GM23338 (cell line): ENCODE measurements around the gene PDE6A. TPM values are rescaled to one million over a fixed set of nuclear protein-coding genes. Genes with fewer than 3 reads are reported as not detected.

Experiments used
- ATAC-seq: fragments of 200-7000 bp; cut with Tn5 transposase; 3 replicates; pipeline ENCODE4 v1.9.1; 2020
- DNase-seq: peaks from one replicate; pipeline ENCODE4 v3.0.0-alpha.2; 2015; ENCODE audit warnings: low spot score
- H2AFZ ChIP-seq: fragments of 200-600 bp; sonication (generic); 2 replicates; pipeline ENCODE4 v1.8.0; 2016; ENCODE audit warnings: antibody characterized with exemption, mild to moderate bottlenecking, moderate library complexity
- H3F3A ChIP-seq: fragments of 200-600 bp; sonication (generic); replicated peaks from 2 replicates; pipeline ENCODE4 v1.8.0; 2017; ENCODE audit warnings: antibody characterized with exemption, mixed run types, low read depth
- H3K27ac ChIP-seq: fragments of 200-600 bp; sonication (generic); 2 replicates; pipeline ENCODE4 v1.6.1; 2016; ENCODE audit warnings: low read depth
- H3K27me3 ChIP-seq: fragments of 200-600 bp; sonication (generic); 2 replicates; pipeline ENCODE4 v1.8.0; 2016; ENCODE audit warnings: mild to moderate bottlenecking, mixed run types, moderate library complexity; ENCODE audit not compliant: insufficient read depth
- H3K36me3 ChIP-seq: fragments of 200-600 bp; sonication (generic); 2 replicates; pipeline ENCODE4 v1.8.0; 2016; ENCODE audit warnings: mild to moderate bottlenecking; ENCODE audit not compliant: insufficient read depth
- H3K4me1 ChIP-seq: fragments of 200-600 bp; sonication (generic); 2 replicates; pipeline ENCODE4 v1.8.0; 2016; ENCODE audit warnings: mild to moderate bottlenecking, moderate library complexity; ENCODE audit not compliant: insufficient read depth
- H3K4me2 ChIP-seq: fragments of 200-600 bp; sonication (generic); 2 replicates; pipeline ENCODE4 v1.7.1; 2017; ENCODE audit warnings: mixed run types
- H3K4me3 ChIP-seq: fragments of 200-600 bp; sonication (generic); 2 replicates; pipeline ENCODE4 v1.6.1; 2016; ENCODE audit warnings: mixed run types
- H3K79me2 ChIP-seq: fragments of 200-600 bp; sonication (generic); replicated peaks from 2 replicates; pipeline ENCODE4 v1.8.0; 2017; ENCODE audit warnings: mild to moderate bottlenecking; ENCODE audit not compliant: insufficient read depth
- H3K9me2 ChIP-seq: fragments of 200-600 bp; sonication (generic); 2 replicates; pipeline ENCODE4 v1.8.0; 2017; ENCODE audit not compliant: insufficient read depth
- H4K20me1 ChIP-seq: fragments of 200-600 bp; sonication (generic); replicated peaks from 2 replicates; pipeline ENCODE4 v1.8.0; 2017; ENCODE audit warnings: mild to moderate bottlenecking; ENCODE audit not compliant: insufficient read depth
- H3K27ac Mint-ChIP-seq: 2 replicates; pipeline ENCODE4 v1.8.0; 2020; ENCODE audit warnings: inconsistent platforms, mild to moderate bottlenecking, moderate library complexity, mixed read lengths
- H3K27me3 Mint-ChIP-seq: 3 replicates; pipeline ENCODE4 v1.8.0; 2022; ENCODE audit warnings: low read depth, mild to moderate bottlenecking, moderate library complexity, mixed read lengths, inconsistent platforms; ENCODE audit not compliant: insufficient read depth, poor library complexity
- H3K36me3 Mint-ChIP-seq: 3 replicates; pipeline ENCODE4 v1.8.0; 2021; ENCODE audit warnings: low read depth, mild to moderate bottlenecking, inconsistent platforms, moderate library complexity, mixed read lengths
- H3K4me1 Mint-ChIP-seq: 3 replicates; pipeline ENCODE4 v1.8.0; 2020; ENCODE audit warnings: mild to moderate bottlenecking, inconsistent platforms, mixed read lengths
- H3K4me3 Mint-ChIP-seq: 3 replicates; pipeline ENCODE4 v1.8.0; 2021; ENCODE audit warnings: moderate library complexity, mild to moderate bottlenecking, inconsistent platforms, mixed read lengths
- H3K9me3 Mint-ChIP-seq: 3 replicates; pipeline ENCODE4 v1.8.0; 2020; ENCODE audit warnings: moderate library complexity, mild to moderate bottlenecking, inconsistent platforms, mixed read lengths
- CREB1 ChIP-seq: fragments of 250-450 bp; sonication (Bioruptor Pico); IDR thresholded peaks from 2 replicates; pipeline ENCODE4 v1.5.0; 2020; ENCODE audit warnings: low read depth, mild to moderate bottlenecking, moderate library complexity
- ETS1 ChIP-seq: IDR thresholded peaks from 2 replicates; pipeline ENCODE4 v1.6.1; 2016; ENCODE audit warnings: antibody characterized with exemption
- EZH2 ChIP-seq: fragments of 200-600 bp; sonication (generic); IDR thresholded peaks from one replicate; pipeline ENCODE4 v1.8.0; 2017; ENCODE audit warnings: antibody characterized with exemption, mild to moderate bottlenecking, low read depth; ENCODE audit not compliant: unreplicated experiment
- EZH2phosphoT487 ChIP-seq: fragments of 200-600 bp; sonication (generic); IDR thresholded peaks from one replicate; pipeline ENCODE4 v1.8.1; 2018; ENCODE audit warnings: antibody characterized with exemption; ENCODE audit not compliant: unreplicated experiment
- JUNB ChIP-seq: IDR thresholded peaks from one replicate; pipeline ENCODE4 v1.6.1; 2016; ENCODE audit warnings: antibody characterized with exemption; ENCODE audit not compliant: unreplicated experiment
- NANOG ChIP-seq: IDR thresholded peaks from 2 replicates; pipeline ENCODE4 v1.6.1; 2016; ENCODE audit warnings: antibody characterized with exemption, borderline replicate concordance
- POLR2AphosphoS5 ChIP-seq: IDR thresholded peaks from 2 replicates; pipeline ENCODE4 v1.6.1; 2016; ENCODE audit warnings: antibody characterized with exemption, low read depth
- STAT1 ChIP-seq: IDR thresholded peaks from one replicate; pipeline ENCODE4 v1.6.1; 2016; ENCODE audit warnings: antibody characterized with exemption; ENCODE audit not compliant: unreplicated experiment
- ZNF114 ChIP-seq: fragments of 250-450 bp; sonication (Bioruptor Pico); IDR thresholded peaks from 2 replicates; pipeline ENCODE4 v1.5.0; 2020; ENCODE audit warnings: mild to moderate bottlenecking, moderate library complexity
- ZNF331 ChIP-seq: fragments of 250-450 bp; sonication (Bioruptor Pico); IDR thresholded peaks from 2 replicates; pipeline ENCODE4 v1.5.0; 2020; ENCODE audit warnings: low read depth, mild to moderate bottlenecking, moderate library complexity
- ZNF462 ChIP-seq: fragments of 250-450 bp; sonication (Bioruptor Pico); IDR thresholded peaks from 2 replicates; pipeline ENCODE4 v1.5.0; 2020; ENCODE audit warnings: mild to moderate bottlenecking, moderate library complexity
- polyA plus RNA-seq: library from polyadenylated mRNA; unstranded; fragments of >200 nt; fragmentation: Nextera tagmentation; extraction: Ambion mirVana; gene quantifications from 2 replicates; pipeline ENCODE4 v1.2.1, GENCODE V29; 2016
- total RNA-seq: library from RNA; depleted of rRNA; stranded (reverse); fragments of >200 nt; shearing (Covaris generic); gene quantifications from 2 replicates; pipeline ENCODE4 v1.2.3, GENCODE V29; 2014
- TF ChIP-seq, protein P1 (sequence below): IDR thresholded peaks from one replicate; pipeline ENCODE4 v1.6.1; 2018; ENCODE audit warnings: antibody characterized with exemption; ENCODE audit not compliant: unreplicated experiment
- TF ChIP-seq, protein P2 (sequence below), 2 experiments: fragments of 200-600 bp in 1 of 2; sonication (generic) in 1 of 2; conservative IDR thresholded peaks; 2 replicates each; pipeline versions ENCODE4 v1.5.1 to v1.6.1; 2016 to 2017; ENCODE audit warnings: antibody characterized with exemption in 2 of 2, low read depth in 2 of 2, mild to moderate bottlenecking in 2 of 2, moderate library complexity in 1 of 2

Gene PDE6A
- total and polyA plus RNA-seq, 2 experiments from 2014 or later = 0.08 TPM; not detected in 1

DNA sequence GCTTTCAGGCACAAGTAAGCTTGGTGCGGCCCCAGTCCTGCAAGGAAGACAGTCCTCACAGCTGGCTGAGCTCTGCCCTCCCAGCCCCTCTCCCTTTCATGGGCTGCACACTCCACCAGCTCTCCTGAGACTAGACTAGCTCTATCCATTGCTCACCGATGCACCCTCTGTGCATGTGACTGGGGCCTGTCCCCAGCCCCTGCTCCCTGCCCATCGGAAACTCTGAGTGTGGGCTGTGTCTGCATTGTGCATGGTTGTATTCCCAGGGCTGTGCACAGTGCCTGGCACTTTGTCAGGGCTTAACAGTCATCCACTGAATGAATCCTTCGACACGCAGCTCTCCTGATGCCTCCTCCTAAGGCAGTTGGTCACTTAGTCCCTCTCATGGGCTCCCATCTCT is 122.3 kb downstream of the PDE6A start:
- no peaks in the 10 kb centered on the region for H3K9me2 ChIP-seq
- H3K4me1 ChIP-seq = peaks cover 8% of the 10 kb centered on the region
- H3K36me3 Mint-ChIP-seq = peaks cover 3% of the 10 kb centered on the region; the same call in 1 of the 3 replicates
- peaks cover 4% of the 10 kb centered on the region for H3K27me3 Mint-ChIP-seq
- peaks cover 22% of the 10 kb centered on the region for H3K4me1 Mint-ChIP-seq
- peak overlapping the region; percentile 74; the same call in 1 of the 2 replicates for H3K27ac Mint-ChIP-seq
- no peak overlapping the region for H2AFZ ChIP-seq
- H3K4me3 ChIP-seq = no peak overlapping the region
- DNase-seq (no peak), ATAC-seq (no peak)
- no peaks in the 10 kb centered on the region for H3K27me3 ChIP-seq
- H3K79me2 ChIP-seq = no peaks in the 10 kb centered on the region; the same call in none of the 2 replicates
- TF ChIP-seq ZNF462 (CRISPR knock-in tag) = no peak
- TF ChIP-seq CREB1 (CRISPR knock-in tag) = no peak
- TF ChIP-seq EZH2 = no peak
- TF ChIP-seq NANOG = no peak
- TF ChIP-seq ZNF114 = no peak
- no peak for TF ChIP-seq STAT1
- TF ChIP-seq ETS1 = no peak
- TF ChIP-seq EZH2phosphoT487 = no peak
- TF ChIP-seq POLR2AphosphoS5 = no peak
- no peak for TF ChIP-seq JUNB
- TF ChIP-seq, protein P1, sequence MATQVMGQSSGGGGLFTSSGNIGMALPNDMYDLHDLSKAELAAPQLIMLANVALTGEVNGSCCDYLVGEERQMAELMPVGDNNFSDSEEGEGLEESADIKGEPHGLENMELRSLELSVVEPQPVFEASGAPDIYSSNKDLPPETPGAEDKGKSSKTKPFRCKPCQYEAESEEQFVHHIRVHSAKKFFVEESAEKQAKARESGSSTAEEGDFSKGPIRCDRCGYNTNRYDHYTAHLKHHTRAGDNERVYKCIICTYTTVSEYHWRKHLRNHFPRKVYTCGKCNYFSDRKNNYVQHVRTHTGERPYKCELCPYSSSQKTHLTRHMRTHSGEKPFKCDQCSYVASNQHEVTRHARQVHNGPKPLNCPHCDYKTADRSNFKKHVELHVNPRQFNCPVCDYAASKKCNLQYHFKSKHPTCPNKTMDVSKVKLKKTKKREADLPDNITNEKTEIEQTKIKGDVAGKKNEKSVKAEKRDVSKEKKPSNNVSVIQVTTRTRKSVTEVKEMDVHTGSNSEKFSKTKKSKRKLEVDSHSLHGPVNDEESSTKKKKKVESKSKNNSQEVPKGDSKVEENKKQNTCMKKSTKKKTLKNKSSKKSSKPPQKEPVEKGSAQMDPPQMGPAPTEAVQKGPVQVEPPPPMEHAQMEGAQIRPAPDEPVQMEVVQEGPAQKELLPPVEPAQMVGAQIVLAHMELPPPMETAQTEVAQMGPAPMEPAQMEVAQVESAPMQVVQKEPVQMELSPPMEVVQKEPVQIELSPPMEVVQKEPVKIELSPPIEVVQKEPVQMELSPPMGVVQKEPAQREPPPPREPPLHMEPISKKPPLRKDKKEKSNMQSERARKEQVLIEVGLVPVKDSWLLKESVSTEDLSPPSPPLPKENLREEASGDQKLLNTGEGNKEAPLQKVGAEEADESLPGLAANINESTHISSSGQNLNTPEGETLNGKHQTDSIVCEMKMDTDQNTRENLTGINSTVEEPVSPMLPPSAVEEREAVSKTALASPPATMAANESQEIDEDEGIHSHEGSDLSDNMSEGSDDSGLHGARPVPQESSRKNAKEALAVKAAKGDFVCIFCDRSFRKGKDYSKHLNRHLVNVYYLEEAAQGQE = no peak
- TF ChIP-seq ZNF331 (CRISPR knock-in tag) = no peak
- TF ChIP-seq, protein P2, sequence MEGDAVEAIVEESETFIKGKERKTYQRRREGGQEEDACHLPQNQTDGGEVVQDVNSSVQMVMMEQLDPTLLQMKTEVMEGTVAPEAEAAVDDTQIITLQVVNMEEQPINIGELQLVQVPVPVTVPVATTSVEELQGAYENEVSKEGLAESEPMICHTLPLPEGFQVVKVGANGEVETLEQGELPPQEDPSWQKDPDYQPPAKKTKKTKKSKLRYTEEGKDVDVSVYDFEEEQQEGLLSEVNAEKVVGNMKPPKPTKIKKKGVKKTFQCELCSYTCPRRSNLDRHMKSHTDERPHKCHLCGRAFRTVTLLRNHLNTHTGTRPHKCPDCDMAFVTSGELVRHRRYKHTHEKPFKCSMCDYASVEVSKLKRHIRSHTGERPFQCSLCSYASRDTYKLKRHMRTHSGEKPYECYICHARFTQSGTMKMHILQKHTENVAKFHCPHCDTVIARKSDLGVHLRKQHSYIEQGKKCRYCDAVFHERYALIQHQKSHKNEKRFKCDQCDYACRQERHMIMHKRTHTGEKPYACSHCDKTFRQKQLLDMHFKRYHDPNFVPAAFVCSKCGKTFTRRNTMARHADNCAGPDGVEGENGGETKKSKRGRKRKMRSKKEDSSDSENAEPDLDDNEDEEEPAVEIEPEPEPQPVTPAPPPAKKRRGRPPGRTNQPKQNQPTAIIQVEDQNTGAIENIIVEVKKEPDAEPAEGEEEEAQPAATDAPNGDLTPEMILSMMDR (conservative IDR thresholded peaks at IDR 0.05; ENCODE audit: low read depth in 2 of 2) = no peak
- H4K20me1 ChIP-seq = peaks cover 5% of the 10 kb centered on the region; the same call in 1 of the 2 replicates
- H3K4me3 Mint-ChIP-seq = no peak overlapping the region
- no peaks in the 10 kb centered on the region for H3F3A ChIP-seq
- H3K9me3 Mint-ChIP-seq = no peaks in the 10 kb centered on the region; the same call in 2 of the 3 replicates
- H3K4me2 ChIP-seq = no peak overlapping the region
- no peak overlapping the region for H3K27ac ChIP-seq
- no peaks in the 10 kb centered on the region for H3K36me3 ChIP-seq
